GM21528 (cell line): ENCODE measurements around the gene DNAH10.

Experiments
- ATAC-seq: cut with Tn5 transposase; IDR thresholded peaks from one replicate; pipeline ENCODE4 v1.9.1; 2021; ENCODE audit warnings: mild to moderate bottlenecking, moderate library complexity; ENCODE audit not compliant: unreplicated experiment, low FRiP score

DNAH10 gene, protein sequence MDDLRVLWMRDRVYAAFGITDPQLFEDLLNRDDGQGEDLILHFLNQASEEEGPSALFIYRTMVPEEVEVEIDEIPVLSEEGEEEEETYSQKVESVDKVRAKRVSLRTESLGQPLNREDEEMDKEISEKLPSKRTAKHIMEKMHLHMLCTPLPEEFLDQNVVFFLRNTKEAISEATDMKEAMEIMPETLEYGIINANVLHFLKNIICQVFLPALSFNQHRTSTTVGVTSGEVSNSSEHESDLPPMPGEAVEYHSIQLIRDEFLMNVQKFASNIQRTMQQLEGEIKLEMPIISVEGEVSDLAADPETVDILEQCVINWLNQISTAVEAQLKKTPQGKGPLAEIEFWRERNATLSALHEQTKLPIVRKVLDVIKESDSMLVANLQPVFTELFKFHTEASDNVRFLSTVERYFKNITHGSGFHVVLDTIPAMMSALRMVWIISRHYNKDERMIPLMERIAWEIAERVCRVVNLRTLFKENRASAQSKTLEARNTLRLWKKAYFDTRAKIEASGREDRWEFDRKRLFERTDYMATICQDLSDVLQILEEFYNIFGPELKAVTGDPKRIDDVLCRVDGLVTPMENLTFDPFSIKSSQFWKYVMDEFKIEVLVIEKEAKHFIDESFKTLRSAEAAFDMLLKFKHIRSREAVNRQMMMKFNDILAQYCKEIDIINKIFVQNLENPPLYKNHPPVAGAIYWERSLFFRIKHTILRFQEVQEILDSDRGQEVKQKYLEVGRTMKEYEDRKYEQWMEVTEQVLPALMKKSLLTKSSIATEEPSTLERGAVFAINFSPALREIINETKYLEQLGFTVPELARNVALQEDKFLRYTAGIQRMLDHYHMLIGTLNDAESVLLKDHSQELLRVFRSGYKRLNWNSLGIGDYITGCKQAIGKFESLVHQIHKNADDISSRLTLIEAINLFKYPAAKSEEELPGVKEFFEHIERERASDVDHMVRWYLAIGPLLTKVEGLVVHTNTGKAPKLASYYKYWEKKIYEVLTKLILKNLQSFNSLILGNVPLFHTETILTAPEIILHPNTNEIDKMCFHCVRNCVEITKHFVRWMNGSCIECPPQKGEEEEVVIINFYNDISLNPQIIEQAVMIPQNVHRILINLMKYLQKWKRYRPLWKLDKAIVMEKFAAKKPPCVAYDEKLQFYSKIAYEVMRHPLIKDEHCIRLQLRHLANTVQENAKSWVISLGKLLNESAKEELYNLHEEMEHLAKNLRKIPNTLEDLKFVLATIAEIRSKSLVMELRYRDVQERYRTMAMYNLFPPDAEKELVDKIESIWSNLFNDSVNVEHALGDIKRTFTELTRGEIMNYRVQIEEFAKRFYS (N-terminal part only)

DNA sequence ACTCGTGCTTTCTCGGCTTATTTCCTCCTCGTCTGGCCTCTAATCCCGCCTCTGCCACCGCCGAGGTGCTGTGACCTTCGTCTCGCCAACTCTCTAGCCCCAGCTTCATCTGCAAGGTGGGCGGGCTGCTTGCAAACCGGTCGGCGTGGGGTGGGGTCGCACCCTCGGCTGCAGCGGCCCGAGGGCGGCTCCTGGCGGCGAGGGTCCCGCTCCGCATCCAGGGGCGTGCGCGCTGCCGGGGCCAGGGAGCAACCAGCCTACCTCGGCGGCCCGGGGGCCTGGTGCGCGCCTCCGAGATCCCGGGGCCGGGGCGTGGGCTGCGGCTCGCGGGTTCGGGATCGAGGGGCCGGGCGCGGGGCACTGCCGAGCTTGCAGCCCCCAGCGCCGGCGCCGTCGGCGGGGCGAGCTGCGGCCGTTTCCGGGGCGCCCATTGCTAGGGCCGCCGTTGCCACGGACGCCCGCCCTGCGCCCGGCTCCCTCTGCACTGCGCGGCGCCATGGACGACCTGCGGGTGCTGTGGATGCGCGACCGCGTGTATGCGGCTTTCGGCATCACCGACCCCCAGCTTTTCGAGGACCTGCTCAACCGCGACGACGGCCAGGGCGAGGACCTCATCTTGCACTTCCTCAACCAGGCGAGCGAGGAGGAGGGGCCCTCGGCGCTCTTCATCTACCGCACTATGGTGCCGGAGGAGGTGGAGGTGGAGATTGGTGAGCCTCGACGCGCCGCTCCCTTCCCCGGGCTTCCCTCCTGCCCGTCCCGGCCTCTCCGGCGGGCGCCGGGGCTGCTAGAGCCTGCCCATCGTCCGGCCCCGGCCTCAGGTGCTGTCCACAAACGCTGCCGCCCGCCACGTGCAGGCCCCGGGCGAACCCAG lies at the start of gene DNAH10:
Gene DNAH10 (plus strand): TSS at position 461 of the 874 bp plus-strand sequence. CDS start 36 bp downstream, at position 497.
- no peak for ATAC-seq

DNA sequence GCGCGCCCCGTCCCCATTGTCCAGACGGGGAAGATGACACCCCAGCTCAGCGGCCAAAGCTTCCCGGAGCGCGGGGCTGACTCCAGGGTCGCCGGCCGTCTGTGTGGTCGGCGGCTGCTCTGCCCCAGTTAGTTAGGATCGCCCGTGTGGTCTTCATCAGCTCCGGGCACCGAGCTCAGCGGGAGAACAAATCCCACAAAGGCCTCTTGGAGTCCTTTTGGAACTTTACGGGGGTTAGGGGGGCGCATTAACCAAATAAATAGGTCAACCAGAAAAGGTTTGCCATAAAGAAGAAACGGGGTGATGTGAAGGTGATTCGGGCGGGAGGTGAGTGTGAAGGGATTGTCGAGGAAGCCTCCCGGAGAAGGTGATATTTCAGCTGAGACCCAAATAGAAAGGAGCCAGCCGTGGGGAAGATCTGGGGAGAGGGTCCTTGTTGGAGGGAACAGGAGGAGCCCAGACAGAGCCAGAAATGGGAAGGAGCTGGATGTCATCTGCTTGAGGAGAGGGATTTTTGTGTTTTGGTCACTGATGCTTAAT lies 49.3 kb upstream of the DNAH10 start:
- no peak for ATAC-seq

DNA sequence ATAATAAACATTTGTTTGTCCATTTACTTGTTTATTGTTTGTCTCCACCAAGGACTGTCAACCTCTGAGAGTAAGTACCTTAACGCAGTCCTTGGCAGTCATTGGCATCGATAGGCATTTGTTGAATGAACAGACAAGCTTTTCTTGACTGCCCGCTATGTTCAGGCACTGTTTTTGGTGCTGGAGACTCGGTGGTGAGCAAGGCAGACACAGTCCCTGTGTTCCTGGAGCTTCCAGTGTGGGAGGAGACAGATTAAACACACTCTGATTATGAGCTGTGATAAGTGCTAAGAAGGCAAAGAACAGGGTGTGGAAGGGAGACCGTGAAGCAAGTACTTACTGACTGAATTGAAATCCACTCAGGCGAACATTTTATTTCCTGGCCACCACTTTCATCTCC lies 48.7 kb upstream of the DNAH10 start:
- ATAC-seq: no peak

DNA sequence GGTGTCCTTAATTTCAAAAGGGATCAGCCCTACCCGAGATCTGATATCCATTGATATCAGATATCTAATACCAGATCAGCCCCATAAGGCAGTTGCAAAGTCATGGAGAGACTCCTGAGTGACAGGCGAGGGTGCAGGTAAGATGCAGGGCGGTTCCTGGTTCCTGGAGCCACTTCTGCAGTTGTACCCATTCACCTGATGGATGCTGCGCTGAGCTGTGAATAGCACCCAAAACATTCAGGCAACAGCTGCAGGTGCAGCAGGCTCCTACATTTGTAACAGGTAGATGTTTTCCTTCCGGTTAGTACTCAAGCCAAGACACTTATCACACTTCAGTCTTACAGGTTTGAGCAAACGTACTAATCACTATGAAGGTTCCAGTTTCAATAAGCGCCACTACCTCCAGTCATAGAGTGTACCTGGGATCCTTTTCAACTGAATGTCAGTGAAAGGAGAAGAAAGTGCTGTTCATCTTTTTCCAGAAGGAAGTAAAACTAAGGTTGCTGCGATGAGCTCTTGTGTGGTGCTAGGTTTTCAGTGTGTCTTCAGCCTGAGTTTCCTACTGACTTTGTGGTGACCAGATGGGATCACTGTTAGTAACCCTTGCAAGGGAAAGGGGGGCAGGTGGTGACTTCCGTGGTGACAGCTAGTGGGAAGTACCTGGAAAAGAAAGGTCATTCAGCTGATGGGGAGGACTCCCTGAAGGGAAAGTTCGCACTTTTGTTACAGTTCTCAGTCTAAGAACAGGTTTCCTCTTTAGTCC lies 48.1 kb upstream of the DNAH10 start:
- peak; percentile 30 for ATAC-seq

DNA sequence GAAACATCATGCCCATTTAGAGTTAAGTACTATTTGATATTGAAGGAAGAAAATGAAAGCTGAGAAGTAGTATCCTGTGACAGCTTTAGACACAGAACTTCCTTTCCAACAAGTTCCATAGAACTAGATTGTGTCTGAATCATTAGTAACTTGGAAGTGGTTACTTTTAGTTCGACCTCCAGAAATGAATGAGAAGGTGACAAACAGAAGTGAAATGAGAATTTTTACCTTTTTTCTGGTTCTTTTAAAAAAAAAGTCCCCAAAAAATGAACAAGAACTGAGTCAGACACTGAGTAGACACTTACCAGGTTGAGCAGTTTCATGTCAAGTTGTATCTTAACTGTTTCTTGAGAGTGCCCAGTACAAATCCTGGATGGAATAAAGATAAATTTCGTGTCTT lies 46.9 kb upstream of the DNAH10 start:
- no peak for ATAC-seq

DNA sequence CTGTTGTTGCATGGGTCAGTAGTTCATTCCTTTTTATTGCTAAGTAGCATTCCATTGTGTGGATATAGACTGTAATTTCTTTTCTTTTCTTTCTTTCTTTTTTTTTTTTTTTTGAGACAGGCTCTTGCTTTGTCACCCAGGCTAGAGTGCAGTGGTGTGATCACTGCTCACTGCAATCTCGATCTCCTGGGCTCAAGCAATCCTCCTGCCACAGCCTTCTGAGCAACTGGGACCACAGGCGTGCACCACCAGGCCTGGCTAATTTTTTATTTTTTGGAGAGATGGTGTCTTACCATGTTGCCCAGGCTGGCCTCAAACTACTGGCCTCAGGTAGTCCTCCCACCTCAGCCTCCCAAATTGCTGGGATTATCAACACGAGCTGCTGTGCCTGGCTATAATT lies 44.8 kb upstream of the DNAH10 start:
- ATAC-seq: no peak

DNA sequence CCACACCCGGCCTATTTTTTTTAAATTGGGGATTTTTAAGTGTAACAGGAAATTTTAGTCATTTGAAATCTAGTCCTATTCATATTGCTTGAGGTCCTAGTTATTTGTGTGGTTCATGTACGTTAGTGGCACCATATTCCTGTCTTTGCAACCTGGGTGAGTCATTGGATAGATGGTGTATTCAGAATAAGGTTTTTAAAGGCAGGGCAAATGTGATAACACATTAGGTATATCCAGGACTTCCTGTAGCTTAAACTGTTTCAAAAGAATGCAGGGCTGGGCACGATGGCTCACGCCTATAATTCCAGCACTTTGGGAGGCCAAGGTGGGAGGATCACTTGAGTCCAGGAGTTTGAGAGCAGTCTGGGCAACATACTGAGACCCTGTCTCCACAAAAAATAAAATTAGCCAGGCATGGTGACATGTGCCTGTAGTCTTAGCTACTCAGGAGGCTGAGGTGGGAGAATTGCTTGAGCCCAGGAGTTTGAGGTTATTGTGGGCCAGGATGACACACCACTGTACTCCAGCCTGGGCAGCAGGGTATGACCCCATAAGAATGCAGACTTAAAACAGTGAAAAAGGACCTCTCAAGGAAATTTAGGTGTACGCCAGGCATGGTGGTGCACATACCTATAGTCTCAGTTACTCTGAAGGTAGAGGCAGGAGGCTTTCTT lies 41.8 kb upstream of the DNAH10 start:
- no peak for ATAC-seq

DNA sequence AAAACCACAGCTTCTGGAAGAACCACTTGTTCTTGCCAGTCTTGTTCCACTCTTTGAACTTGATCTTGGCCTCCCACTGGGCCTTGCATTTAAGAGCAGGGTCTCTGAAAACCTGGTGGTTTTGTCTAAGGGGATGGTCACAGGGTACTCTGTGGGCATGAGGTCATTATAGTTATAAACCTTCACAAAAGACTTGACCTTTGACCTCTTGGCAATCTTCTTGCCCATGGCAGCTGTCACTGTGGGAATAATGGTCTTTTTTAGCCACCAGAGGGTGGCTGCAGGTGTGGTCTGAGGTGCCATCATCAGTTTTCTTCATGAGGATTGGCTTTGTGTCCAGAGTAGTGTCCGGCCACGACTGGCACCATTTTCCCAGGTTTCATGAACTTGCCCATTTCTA lies 40.9 kb upstream of the DNAH10 start:
- no peak for ATAC-seq

DNA sequence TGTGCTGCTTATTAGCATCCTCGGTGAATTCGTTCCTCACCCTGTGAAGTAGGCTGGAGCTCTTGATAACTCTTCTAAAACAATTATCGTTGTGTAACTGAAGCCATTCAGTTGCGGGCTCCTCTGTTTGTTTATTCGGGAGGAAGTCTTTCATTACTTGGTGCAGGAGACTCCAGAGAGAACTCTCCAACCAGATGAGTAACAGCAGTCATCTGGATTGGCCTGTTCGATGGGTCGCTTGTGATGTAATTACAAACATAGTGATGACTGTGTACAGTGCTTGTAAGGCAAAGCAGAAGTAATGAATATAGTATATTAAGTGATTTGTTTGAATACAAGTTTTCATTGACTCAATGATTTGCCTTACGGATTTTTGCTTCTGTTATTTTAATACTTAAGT lies 39.1 kb upstream of the DNAH10 start:
- ATAC-seq: no peak

DNA sequence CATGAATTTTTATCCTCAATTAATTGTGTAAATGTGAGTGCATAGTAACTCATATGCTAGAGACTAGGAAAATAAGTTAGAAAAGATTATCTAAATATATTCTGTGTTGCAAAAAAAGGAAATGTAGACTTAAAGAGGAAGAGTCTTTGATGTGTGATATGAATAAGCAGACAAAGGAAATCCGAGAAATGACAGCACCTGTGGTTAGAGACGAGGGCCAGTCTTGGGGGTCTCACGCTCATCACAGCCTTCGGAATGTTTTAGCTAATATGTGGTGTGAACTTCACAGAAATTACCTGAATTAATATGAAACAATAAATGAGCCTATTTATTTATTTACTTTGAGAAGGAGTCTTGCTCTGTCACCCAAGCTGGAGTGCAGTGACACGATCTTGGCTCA lies 38.3 kb upstream of the DNAH10 start:
- ATAC-seq: no peak

DNA sequence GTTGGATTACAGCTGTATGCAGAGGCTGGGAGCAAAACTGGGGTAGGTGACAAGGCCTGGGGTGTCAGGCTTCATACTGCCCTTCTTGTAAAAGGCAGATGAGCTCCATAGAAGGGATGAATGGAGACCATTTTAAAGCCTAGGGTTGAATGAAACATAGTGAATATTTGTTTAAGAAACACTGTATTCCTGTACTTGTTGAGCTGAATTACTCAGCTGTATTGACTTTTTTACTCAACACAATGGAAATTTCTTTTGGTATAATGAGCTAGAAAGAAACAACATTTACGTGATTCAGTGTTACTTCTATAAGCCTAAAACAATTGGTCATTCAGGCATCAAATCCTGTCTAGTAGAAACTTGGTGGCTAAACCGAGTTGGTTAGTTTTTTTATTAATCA lies 35.9 kb upstream of the DNAH10 start:
- ATAC-seq: no peak

DNA sequence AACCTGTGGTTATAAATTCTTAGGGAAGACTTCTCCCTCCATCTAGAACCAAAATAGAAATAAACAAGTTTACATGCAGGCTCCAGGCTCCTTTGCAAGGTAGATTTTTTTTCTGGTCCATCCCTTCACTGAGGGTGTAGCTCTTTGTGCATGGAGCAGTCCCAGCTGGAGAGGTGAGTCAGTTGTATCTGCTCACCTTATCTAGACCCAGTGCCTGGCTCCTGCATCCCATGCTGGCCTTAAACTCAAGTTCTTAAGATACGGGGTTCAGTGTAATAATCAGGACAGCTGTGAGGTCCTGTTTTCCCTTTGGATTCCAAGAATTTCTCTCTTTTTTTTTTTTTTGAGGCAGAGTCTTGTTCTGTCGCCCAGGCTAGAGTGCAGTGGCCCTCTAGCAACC lies 35.1 kb upstream of the DNAH10 start:
- no peak for ATAC-seq

DNA sequence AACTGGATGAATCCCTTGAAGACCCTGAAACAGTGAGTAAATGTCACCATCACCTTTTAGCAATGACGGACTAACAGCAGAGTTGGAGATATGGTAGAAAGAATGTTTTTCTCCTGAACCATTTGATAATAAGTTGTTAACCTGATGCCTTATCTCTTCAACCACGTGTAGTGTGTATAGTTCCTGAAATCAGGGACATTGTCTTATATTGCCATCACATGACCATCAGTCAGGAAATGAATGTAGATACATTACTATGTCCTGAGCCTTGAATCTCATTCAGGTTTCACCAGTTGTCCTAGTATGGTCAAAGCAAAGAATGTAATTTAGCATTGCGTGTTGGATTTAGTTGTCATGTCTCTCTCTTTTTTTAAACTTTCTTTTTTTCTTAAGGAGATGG lies 34.2 kb upstream of the DNAH10 start:
- no peak for ATAC-seq

DNA sequence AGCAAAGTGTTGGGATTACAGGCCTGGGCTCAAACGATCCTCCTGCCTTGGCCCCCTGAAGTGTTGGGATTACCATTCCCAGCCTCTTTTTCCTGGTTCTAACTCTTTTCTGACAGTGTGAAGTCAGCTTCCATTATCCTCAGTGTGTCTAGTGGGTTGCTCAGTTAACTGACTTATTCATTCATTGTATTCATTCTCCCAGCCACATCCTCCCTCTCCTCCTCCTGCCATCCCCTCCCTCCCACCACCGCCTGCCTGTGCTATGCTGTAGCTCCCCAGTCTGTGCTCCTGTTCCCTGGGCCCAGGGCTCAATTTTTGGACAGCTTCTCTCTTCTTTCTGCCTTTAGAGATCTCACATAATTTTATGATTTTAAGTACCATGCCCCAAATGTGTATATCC lies 30.5 kb upstream of the DNAH10 start:
- ATAC-seq: no peak

DNA sequence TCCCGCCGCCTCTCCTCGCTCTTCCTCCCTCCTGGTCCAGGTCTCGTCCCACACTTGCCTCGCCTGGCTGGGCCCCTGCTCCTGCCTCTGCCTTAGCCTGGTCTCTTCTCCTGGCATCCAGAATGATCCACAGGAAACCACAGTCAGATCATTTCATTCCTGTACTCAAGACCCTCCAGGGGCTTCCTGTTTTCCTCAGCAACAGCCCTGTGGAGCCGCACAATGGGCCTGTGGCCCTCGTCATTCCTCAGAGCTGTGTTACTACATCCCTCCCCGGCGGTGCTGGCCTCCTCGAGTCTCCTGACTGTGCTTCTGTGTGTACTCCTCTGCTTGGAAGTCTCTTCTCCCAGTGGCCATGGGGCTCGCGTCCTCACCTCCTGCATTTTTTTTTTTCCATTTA lies 29.9 kb upstream of the DNAH10 start:
- ATAC-seq: no peak

DNA sequence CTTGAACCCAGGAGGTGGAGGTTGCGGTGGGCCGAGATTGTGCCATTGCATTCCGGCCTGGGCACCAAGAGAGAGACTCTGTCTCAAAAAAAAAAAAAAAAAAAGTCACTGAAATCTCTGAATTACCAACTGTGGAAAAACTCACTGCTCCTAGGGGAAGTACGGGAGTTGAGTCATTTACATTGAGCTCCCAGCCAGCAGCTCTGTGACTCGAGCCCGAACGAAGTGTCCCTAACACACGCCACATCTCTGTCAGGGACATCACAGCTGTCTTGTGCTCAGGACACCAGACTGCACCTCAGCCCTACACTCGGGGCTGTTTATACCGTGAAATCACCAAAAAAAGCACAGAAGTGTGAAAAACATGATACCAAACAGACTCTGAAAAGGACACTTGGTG lies 28.9 kb upstream of the DNAH10 start:
- no peak for ATAC-seq

DNA sequence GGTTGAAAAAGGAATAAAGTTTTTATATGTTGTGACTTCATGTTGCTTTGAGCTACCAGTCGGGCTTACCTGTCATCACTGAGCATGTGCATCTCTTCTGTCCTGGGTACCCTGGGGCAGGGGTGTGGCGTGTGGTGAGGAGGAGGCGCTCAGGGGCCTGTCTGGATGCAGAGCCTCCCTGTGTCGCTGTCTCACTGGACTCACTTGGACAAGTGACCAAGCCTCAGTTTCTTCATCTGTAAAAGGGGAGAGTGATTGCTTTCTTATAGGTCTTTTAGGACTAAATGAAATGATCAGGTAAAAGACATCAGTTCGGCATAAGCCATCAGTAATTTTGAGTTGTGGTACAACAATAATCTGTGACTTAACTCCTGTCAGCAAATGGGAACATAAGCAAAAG lies 27.8 kb upstream of the DNAH10 start:
- no peak for ATAC-seq

DNA sequence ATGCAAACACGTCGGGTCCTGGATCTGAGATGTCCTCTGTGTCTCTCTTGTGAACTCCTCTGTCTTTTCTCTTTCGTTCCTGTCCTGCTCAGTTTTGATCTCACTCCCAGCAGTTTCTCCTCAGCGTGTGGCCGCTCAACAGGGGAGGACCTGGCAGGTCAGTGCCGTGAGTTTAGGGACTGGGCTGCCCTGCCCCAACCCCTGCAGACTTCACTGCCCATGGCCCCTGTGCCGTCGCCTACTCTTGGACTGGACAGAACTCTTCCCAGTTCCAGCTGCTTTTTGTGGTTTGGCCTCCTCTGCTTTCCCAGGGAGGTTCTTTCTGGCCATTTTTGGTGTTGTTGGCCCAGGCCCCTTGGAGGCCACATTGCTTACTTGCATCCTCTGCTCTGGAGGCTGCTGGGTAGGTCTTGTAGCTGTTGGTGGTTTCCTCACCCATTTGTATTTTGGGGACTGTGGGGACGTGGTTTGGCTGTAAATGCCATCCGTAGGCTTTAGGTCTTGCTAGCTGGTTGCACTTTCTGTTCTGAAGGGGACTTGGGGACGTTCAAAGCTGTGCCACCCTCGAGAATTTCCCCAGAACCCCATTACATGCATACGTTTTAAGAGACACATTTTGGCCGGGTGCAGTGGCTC lies 20.0 kb upstream of the DNAH10 start:
- no peak for ATAC-seq
